Measurements from ENCODE around the gene EFCAB11.

Gene EFCAB11

GRCh38 chr14:89781046-89781445, 173.5 kb downstream of the EFCAB11 start:
- no peak overlapping the region for H3K27ac ChIP-seq (ENCODE audit: low read depth, low read length)
- H3K9ac ChIP-seq (ENCODE audit: low read length): no peak overlapping the region
- H3K4me1 ChIP-seq (ENCODE audit: insufficient read depth, low read length): no peaks in the 10 kb centered on the region
- no peak overlapping the region for H3K4me3 ChIP-seq (ENCODE audit: low read depth in 1 of 2, low read length in 2 of 2)
- H3K27me3 ChIP-seq (ENCODE audit: control insufficient read depth in 1 of 2, insufficient read depth in 2 of 2, low read length in 2 of 2): no peaks in the 10 kb centered on the region
- no peaks in the 10 kb centered on the region for H3K9me3 ChIP-seq (ENCODE audit: low read length)
- no peaks in the 10 kb centered on the region for H3K36me3 ChIP-seq (ENCODE audit: insufficient read depth, low read length)

GRCh38 chr14:89779707-89780106, 174.8 kb downstream of the EFCAB11 start:
- Histone ChIP-seq H3K27ac (ENCODE audit: low read depth, low read length) (no peak overlapping the region), H3K9ac (ENCODE audit: low read length) (no peak overlapping the region), H3K27me3 (ENCODE audit: control insufficient read depth in 1 of 2, insufficient read depth in 2 of 2, low read length in 2 of 2) (no peaks in the 10 kb centered on the region), H3K36me3 (ENCODE audit: insufficient read depth, low read length) (no peaks in the 10 kb centered on the region), H3K4me1 (ENCODE audit: insufficient read depth, low read length) (no peaks in the 10 kb centered on the region), H3K9me3 (ENCODE audit: low read length) (no peaks in the 10 kb centered on the region), H3K4me3 (ENCODE audit: low read depth in 1 of 2, low read length in 2 of 2) (no peak overlapping the region)

- H3K27ac ChIP-seq (ENCODE audit: low read depth, low read length): no peak overlapping the region
- no peak overlapping the region for H3K4me3 ChIP-seq (ENCODE audit: low read depth in 1 of 2, low read length in 2 of 2)
- no peaks in the 10 kb centered on the region for H3K27me3 ChIP-seq (ENCODE audit: control insufficient read depth in 1 of 2, insufficient read depth in 2 of 2, low read length in 2 of 2)
- no peaks in the 10 kb centered on the region for H3K36me3 ChIP-seq (ENCODE audit: insufficient read depth, low read length)
- H3K9me3 ChIP-seq (ENCODE audit: low read length): no peaks in the 10 kb centered on the region
- H3K4me1 ChIP-seq (ENCODE audit: insufficient read depth, low read length): no peaks in the 10 kb centered on the region
- H3K9ac ChIP-seq (ENCODE audit: low read length): no peak overlapping the region
These were observed 178.6 kb downstream of the EFCAB11 start for GRCh38 chr14:89775946-89776345.

- no peak overlapping the region for H3K27ac ChIP-seq (ENCODE audit: low read depth, low read length)
- H3K27me3 ChIP-seq (ENCODE audit: control insufficient read depth in 1 of 2, insufficient read depth in 2 of 2, low read length in 2 of 2): no peaks in the 10 kb centered on the region
- no peak overlapping the region for H3K9ac ChIP-seq (ENCODE audit: low read length)
- no peak overlapping the region for H3K4me3 ChIP-seq (ENCODE audit: low read depth in 1 of 2, low read length in 2 of 2)
- H3K9me3 ChIP-seq (ENCODE audit: low read length): no peaks in the 10 kb centered on the region
- no peaks in the 10 kb centered on the region for H3K36me3 ChIP-seq (ENCODE audit: insufficient read depth, low read length)
- H3K4me1 ChIP-seq (ENCODE audit: insufficient read depth, low read length): no peaks in the 10 kb centered on the region
These were observed 179.4 kb downstream of the EFCAB11 start for GRCh38 chr14:89775151-89775550.

- H3K4me3 ChIP-seq (ENCODE audit: low read depth in 1 of 2, low read length in 2 of 2): no peak overlapping the region
- no peaks in the 10 kb centered on the region for H3K9me3 ChIP-seq (ENCODE audit: low read length)
- H3K4me1 ChIP-seq (ENCODE audit: insufficient read depth, low read length): no peaks in the 10 kb centered on the region
- H3K27ac ChIP-seq (ENCODE audit: low read depth, low read length): no peak overlapping the region
- no peaks in the 10 kb centered on the region for H3K27me3 ChIP-seq (ENCODE audit: control insufficient read depth in 1 of 2, insufficient read depth in 2 of 2, low read length in 2 of 2)
- H3K36me3 ChIP-seq (ENCODE audit: insufficient read depth, low read length): no peaks in the 10 kb centered on the region
- H3K9ac ChIP-seq (ENCODE audit: low read length): no peak overlapping the region
These were observed 180.8 kb downstream of the EFCAB11 start for GRCh38 chr14:89773644-89774316.

- Histone ChIP-seq H3K9ac (ENCODE audit: low read length) (no peak overlapping the region), H3K27ac (ENCODE audit: low read depth, low read length) (no peak overlapping the region), H3K36me3 (ENCODE audit: insufficient read depth, low read length) (no peaks in the 10 kb centered on the region), H3K27me3 (ENCODE audit: control insufficient read depth in 1 of 2, insufficient read depth in 2 of 2, low read length in 2 of 2) (no peaks in the 10 kb centered on the region), H3K4me3 (ENCODE audit: low read depth in 1 of 2, low read length in 2 of 2) (no peak overlapping the region), H3K4me1 (ENCODE audit: insufficient read depth, low read length) (no peaks in the 10 kb centered on the region), H3K9me3 (ENCODE audit: low read length) (no peaks in the 10 kb centered on the region)
These were observed 181.4 kb downstream of the EFCAB11 start for GRCh38 chr14:89773151-89773550.

GRCh38 chr14:89771251-89771650, 183.3 kb downstream of the EFCAB11 start:
- Histone ChIP-seq H3K4me3 (ENCODE audit: low read depth in 1 of 2, low read length in 2 of 2) (no peak overlapping the region), H3K4me1 (ENCODE audit: insufficient read depth, low read length) (no peaks in the 10 kb centered on the region), H3K9me3 (ENCODE audit: low read length) (no peaks in the 10 kb centered on the region), H3K9ac (ENCODE audit: low read length) (no peak overlapping the region), H3K27me3 (ENCODE audit: control insufficient read depth in 1 of 2, insufficient read depth in 2 of 2, low read length in 2 of 2) (no peaks in the 10 kb centered on the region), H3K27ac (ENCODE audit: low read depth, low read length) (no peak overlapping the region), H3K36me3 (ENCODE audit: insufficient read depth, low read length) (no peaks in the 10 kb centered on the region)

GRCh38 chr14:89767861-89768268, 186.7 kb downstream of the EFCAB11 start:
- Histone ChIP-seq H3K4me1 (ENCODE audit: insufficient read depth, low read length) (no peaks in the 10 kb centered on the region), H3K27me3 (ENCODE audit: control insufficient read depth in 1 of 2, insufficient read depth in 2 of 2, low read length in 2 of 2) (no peaks in the 10 kb centered on the region), H3K27ac (ENCODE audit: low read depth, low read length) (no peak overlapping the region), H3K9me3 (ENCODE audit: low read length) (no peaks in the 10 kb centered on the region), H3K4me3 (ENCODE audit: low read depth in 1 of 2, low read length in 2 of 2) (no peak overlapping the region), H3K9ac (ENCODE audit: low read length) (no peak overlapping the region), H3K36me3 (ENCODE audit: insufficient read depth, low read length) (no peaks in the 10 kb centered on the region)

GRCh38 chr14:89767131-89767530, 187.4 kb downstream of the EFCAB11 start:
- H3K9ac ChIP-seq (ENCODE audit: low read length): no peak overlapping the region
- no peaks in the 10 kb centered on the region for H3K36me3 ChIP-seq (ENCODE audit: insufficient read depth, low read length)
- H3K27ac ChIP-seq (ENCODE audit: low read depth, low read length): no peak overlapping the region
- H3K9me3 ChIP-seq (ENCODE audit: low read length): no peaks in the 10 kb centered on the region
- H3K4me3 ChIP-seq (ENCODE audit: low read depth in 1 of 2, low read length in 2 of 2): no peak overlapping the region
- no peaks in the 10 kb centered on the region for H3K27me3 ChIP-seq (ENCODE audit: control insufficient read depth in 1 of 2, insufficient read depth in 2 of 2, low read length in 2 of 2)
- H3K4me1 ChIP-seq (ENCODE audit: insufficient read depth, low read length): no peaks in the 10 kb centered on the region

- H3K27me3 ChIP-seq (ENCODE audit: control insufficient read depth in 1 of 2, insufficient read depth in 2 of 2, low read length in 2 of 2): no peaks in the 10 kb centered on the region
- no peaks in the 10 kb centered on the region for H3K9me3 ChIP-seq (ENCODE audit: low read length)
- H3K36me3 ChIP-seq (ENCODE audit: insufficient read depth, low read length): no peaks in the 10 kb centered on the region
- no peaks in the 10 kb centered on the region for H3K4me1 ChIP-seq (ENCODE audit: insufficient read depth, low read length)
- no peak overlapping the region for H3K9ac ChIP-seq (ENCODE audit: low read length)
- H3K27ac ChIP-seq (ENCODE audit: low read depth, low read length): no peak overlapping the region
- H3K4me3 ChIP-seq (ENCODE audit: low read depth in 1 of 2, low read length in 2 of 2): no peak overlapping the region
These were observed 189.2 kb downstream of the EFCAB11 start for GRCh38 chr14:89765346-89765745.

GRCh38 chr14:89760086-89760485, 194.4 kb downstream of the EFCAB11 start:
- Histone ChIP-seq H3K27me3 (ENCODE audit: control insufficient read depth in 1 of 2, insufficient read depth in 2 of 2, low read length in 2 of 2) (no peaks in the 10 kb centered on the region), H3K36me3 (ENCODE audit: insufficient read depth, low read length) (no peaks in the 10 kb centered on the region), H3K4me1 (ENCODE audit: insufficient read depth, low read length) (no peaks in the 10 kb centered on the region), H3K9ac (ENCODE audit: low read length) (no peak overlapping the region), H3K9me3 (ENCODE audit: low read length) (no peaks in the 10 kb centered on the region), H3K27ac (ENCODE audit: low read depth, low read length) (no peak overlapping the region), H3K4me3 (ENCODE audit: low read depth in 1 of 2, low read length in 2 of 2) (no peak overlapping the region)

GRCh38 chr14:89757313-89757939, 197.1 kb downstream of the EFCAB11 start:
- H3K4me3 ChIP-seq (ENCODE audit: low read depth in 1 of 2, low read length in 2 of 2): no peak overlapping the region

More at GRCh38 chr14:89757313-89757939, 197.1 kb downstream of the EFCAB11 start:
- Histone ChIP-seq H3K9ac (ENCODE audit: low read length) (no peak overlapping the region), H3K4me1 (ENCODE audit: insufficient read depth, low read length) (no peaks in the 10 kb centered on the region), H3K27me3 (ENCODE audit: control insufficient read depth in 1 of 2, insufficient read depth in 2 of 2, low read length in 2 of 2) (no peaks in the 10 kb centered on the region), H3K27ac (ENCODE audit: low read depth, low read length) (no peak overlapping the region), H3K36me3 (ENCODE audit: insufficient read depth, low read length) (no peaks in the 10 kb centered on the region), H3K9me3 (ENCODE audit: low read length) (no peaks in the 10 kb centered on the region)
